ENCODE data around the gene NRIP3.

GRCh38 chr11:9008661-9009060, 4.9 kb upstream of the NRIP3 start:
- no peak for TF ChIP-seq CTCF (IDR thresholded peaks at IDR 0.05)
- no peak for TF ChIP-seq POLR2A (IDR thresholded peaks at IDR 0.05)
